ENCODE measurements around the gene LIG3.

The LIG3 gene

GRCh38 chr17:34980681-34981537, 597 bp downstream of the LIG3 start:
- TF ChIP-seq PPARA (CRISPR knock-in tag; IDR thresholded peaks at IDR 0.05; ENCODE audit: borderline replicate concordance), result no peak
- TF ChIP-seq ISL1 (CRISPR knock-in tag; IDR thresholded peaks at IDR 0.05), result no peak
- no peak for TF ChIP-seq ZNF70 (CRISPR knock-in tag; IDR thresholded peaks at IDR 0.05)
- no peak for TF ChIP-seq ARNTL (CRISPR knock-in tag; IDR thresholded peaks at IDR 0.05; ENCODE audit: borderline replicate concordance, low read depth)
- TF ChIP-seq BACH2 (CRISPR knock-in tag; IDR thresholded peaks at IDR 0.05; ENCODE audit: borderline replicate concordance), result no peak
- peak; percentile 93 for ATAC-seq

- peak; percentile 49 for TF ChIP-seq ISL1 (CRISPR knock-in tag; IDR thresholded peaks at IDR 0.05)
- no peak for TF ChIP-seq TOX (CRISPR knock-in tag; IDR thresholded peaks at IDR 0.05; ENCODE audit: borderline replicate concordance)
Observed at GRCh38 chr17:34981538-34982241, 1.4 kb downstream of the LIG3 start.

GRCh38 chr17:34987232-34987631, 6.9 kb downstream of the LIG3 start:
- ATAC-seq, result no peak

More at GRCh38 chr17:34981538-34982241, 1.4 kb downstream of the LIG3 start:
- peak; percentile 34 for ATAC-seq

GRCh38 chr17:34988644-34989043, 8.3 kb downstream of the LIG3 start:
- TF ChIP-seq ZFP30 (CRISPR knock-in tag; IDR thresholded peaks at IDR 0.05), result no peak
- no peak for TF ChIP-seq TCF4 (CRISPR knock-in tag; IDR thresholded peaks at IDR 0.05; ENCODE audit: borderline replicate concordance)
- TF ChIP-seq PATZ1 (CRISPR knock-in tag; IDR thresholded peaks at IDR 0.05; ENCODE audit: borderline replicate concordance), result no peak
- no peak for TF ChIP-seq TOX (CRISPR knock-in tag; IDR thresholded peaks at IDR 0.05; ENCODE audit: borderline replicate concordance)
- no peak for TF ChIP-seq BACH2 (CRISPR knock-in tag; IDR thresholded peaks at IDR 0.05; ENCODE audit: borderline replicate concordance)
- TF ChIP-seq PPARA (CRISPR knock-in tag; IDR thresholded peaks at IDR 0.05; ENCODE audit: borderline replicate concordance), result no peak
- ATAC-seq, result no peak

More at GRCh38 chr17:34987232-34987631, 6.9 kb downstream of the LIG3 start:
- TF ChIP-seq ZNF70 (CRISPR knock-in tag; IDR thresholded peaks at IDR 0.05), result no peak
- TF ChIP-seq ZNF565 (CRISPR knock-in tag; conservative IDR thresholded peaks at IDR 0.05; ENCODE audit: low read depth), result no peak
- no peak for TF ChIP-seq TOX (CRISPR knock-in tag; IDR thresholded peaks at IDR 0.05; ENCODE audit: borderline replicate concordance)
- TF ChIP-seq ESRRG (CRISPR knock-in tag; IDR thresholded peaks at IDR 0.05), result no peak
- TF ChIP-seq GLIS3 (CRISPR knock-in tag; IDR thresholded peaks at IDR 0.05), result no peak
- no peak for TF ChIP-seq ISL1 (CRISPR knock-in tag; IDR thresholded peaks at IDR 0.05)

- no peak for ATAC-seq
- no peak for TF ChIP-seq TOX (CRISPR knock-in tag; IDR thresholded peaks at IDR 0.05; ENCODE audit: borderline replicate concordance)
- no peak for TF ChIP-seq CSDC2 (CRISPR knock-in tag; IDR thresholded peaks at IDR 0.05)
- no peak for TF ChIP-seq PATZ1 (CRISPR knock-in tag; IDR thresholded peaks at IDR 0.05; ENCODE audit: borderline replicate concordance)
- TF ChIP-seq SNAI2 (CRISPR knock-in tag; IDR thresholded peaks at IDR 0.05), result no peak
- TF ChIP-seq CREB5 (CRISPR knock-in tag; IDR thresholded peaks at IDR 0.05; ENCODE audit: low read depth), result no peak
- TF ChIP-seq TSHZ2 (CRISPR knock-in tag; IDR thresholded peaks at IDR 0.05), result no peak
- no peak for TF ChIP-seq ARNTL (CRISPR knock-in tag; IDR thresholded peaks at IDR 0.05; ENCODE audit: borderline replicate concordance, low read depth)
- TF ChIP-seq ZNF8 (CRISPR knock-in tag; IDR thresholded peaks at IDR 0.05), result no peak
- no peak for TF ChIP-seq ZFP30 (CRISPR knock-in tag; IDR thresholded peaks at IDR 0.05)
- TF ChIP-seq BACH2 (CRISPR knock-in tag; IDR thresholded peaks at IDR 0.05; ENCODE audit: borderline replicate concordance), result no peak
- TF ChIP-seq ZC3H10 (CRISPR knock-in tag; IDR thresholded peaks at IDR 0.05), result no peak
- TF ChIP-seq TCF4 (CRISPR knock-in tag; IDR thresholded peaks at IDR 0.05; ENCODE audit: borderline replicate concordance), result no peak
- TF ChIP-seq PPARA (CRISPR knock-in tag; IDR thresholded peaks at IDR 0.05; ENCODE audit: borderline replicate concordance), result no peak
- no peak for TF ChIP-seq POU6F1 (CRISPR knock-in tag; IDR thresholded peaks at IDR 0.05; ENCODE audit: borderline replicate concordance, low read depth)
- no peak for TF ChIP-seq ISL1 (CRISPR knock-in tag; IDR thresholded peaks at IDR 0.05)
- no peak for TF ChIP-seq GLIS3 (CRISPR knock-in tag; IDR thresholded peaks at IDR 0.05)
- no peak for TF ChIP-seq OSR1 (CRISPR knock-in tag; IDR thresholded peaks at IDR 0.05)
Observed at GRCh38 chr17:34989473-34989872, 9.2 kb downstream of the LIG3 start.
